GM19240 (cell line): ENCODE data around the gene LMO7.
"Not testable (repeated sequence)": the region's sequence is repeated elsewhere in the genome, so short reads cannot be mapped to it uniquely, and the experiment has no call there.

Source experiments
- DNase-seq: peaks from one replicate; pipeline ENCODE4 v3.0.0; 2011; ENCODE audit warnings: low spot score; ENCODE audit not compliant: insufficient read length

The LMO7 gene

GRCh38 chr13:75743072-75743471 lies 106.9 kb downstream of the LMO7 start:
- not testable (repeated sequence) for DNase-seq

GRCh38 chr13:75744127-75744526 lies 108.0 kb downstream of the LMO7 start:
- no peak for DNase-seq

- DNase-seq = no peak
Measured at GRCh38 chr13:75745387-75745786, 109.3 kb downstream of the LMO7 start.

GRCh38 chr13:75748874-75749273 lies 112.7 kb downstream of the LMO7 start:
- no peak for DNase-seq

GRCh38 chr13:75749407-75749806 lies 113.3 kb downstream of the LMO7 start:
- no peak for DNase-seq

- DNase-seq = no peak
Measured at GRCh38 chr13:75751350-75751749, 115.2 kb downstream of the LMO7 start.

- DNase-seq = no peak
Measured at GRCh38 chr13:75752826-75753225, 116.7 kb downstream of the LMO7 start.

- no peak for DNase-seq
Measured at GRCh38 chr13:75754936-75755335, 118.8 kb downstream of the LMO7 start.

- no peak for DNase-seq
Measured at GRCh38 chr13:75757336-75757735, 121.2 kb downstream of the LMO7 start.

GRCh38 chr13:75759531-75759930 lies 123.4 kb downstream of the LMO7 start:
- no peak for DNase-seq

GRCh38 chr13:75760131-75761021 lies 124.2 kb downstream of the LMO7 start:
- DNase-seq = no peak

- DNase-seq = no peak
Measured at GRCh38 chr13:75761369-75761768, 125.2 kb downstream of the LMO7 start.

- DNase-seq = no peak
Measured at GRCh38 chr13:75762076-75762937, 126.2 kb downstream of the LMO7 start.

- no peak for DNase-seq
Measured at GRCh38 chr13:75762955-75763354, 126.8 kb downstream of the LMO7 start.

GRCh38 chr13:75763512-75763911 lies 127.4 kb downstream of the LMO7 start:
- no peak for DNase-seq

GRCh38 chr13:75764251-75764925 lies 128.3 kb downstream of the LMO7 start:
- DNase-seq = no peak

- no peak for DNase-seq
Measured at GRCh38 chr13:75764926-75765310, 128.8 kb downstream of the LMO7 start.

- DNase-seq = no peak
Measured at GRCh38 chr13:75766636-75767035, 130.5 kb downstream of the LMO7 start.

GRCh38 chr13:75769141-75769905 lies 133.2 kb downstream of the LMO7 start:
- no peak for DNase-seq

- no peak for DNase-seq
Measured at GRCh38 chr13:75770164-75770563, 134.0 kb downstream of the LMO7 start.

- no peak for DNase-seq
Measured at GRCh38 chr13:75770592-75771011, 134.5 kb downstream of the LMO7 start.
